PC-3 (cell line): ENCODE measurements around the gene TESK2. TPM values are rescaled to one million over a fixed set of nuclear protein-coding genes. Genes with fewer than 3 reads are reported as not detected.
"Not testable (repeated sequence)": the region's sequence is repeated elsewhere in the genome, so short reads cannot be mapped to it uniquely, and the experiment has no call there.

Experiments used
- ATAC-seq: fragments of 200-7000 bp; cut with Tn5 transposase; 2 replicates; pipeline ENCODE4 v1.9.1; 2020; ENCODE audit warnings: mild to moderate bottlenecking, moderate library complexity
- BruUV-seq: library from RNA; stranded (reverse); fragments of 400-500 nt; replicated peaks from 2 replicates; lab custom pipeline; 2021; lab: Mats Ljungman, UMichigan
- CTCF ChIA-PET: fragments of 300-600 bp; sonication (Branson Sonifier 250); formaldehyde crosslinking; loops from one replicate; lab custom pipeline; 2022; ENCODE audit warnings: antibody characterized with exemption; lab: Charles Lee
- POLR2A ChIA-PET: fragments of 300-600 bp; sonication (Branson Sonifier 250); formaldehyde crosslinking; loops from one replicate; lab custom pipeline; 2022; ENCODE audit warnings: antibody characterized with exemption; ENCODE audit not compliant: unreplicated experiment; lab: Charles Lee
- DNase-seq: peaks from one replicate; pipeline ENCODE4 v3.0.0-alpha.2; 2015
- H2AFZ ChIP-seq: fragments of 300-600 bp; sonication (generic); 2 replicates; pipeline ENCODE4 v1.6.0; 2016; ENCODE audit warnings: antibody characterized with exemption, low read length
- H3F3A ChIP-seq: fragments of 300-600 bp; sonication (generic); one replicate; pipeline ENCODE4 v1.6.0; 2017; ENCODE audit warnings: antibody characterized with exemption, low read length, control low read depth, mild to moderate bottlenecking; ENCODE audit not compliant: unreplicated experiment
- H3K27ac ChIP-seq: fragments of 300-600 bp; sonication (generic); 2 replicates; pipeline ENCODE4 v1.5.1; 2016; ENCODE audit warnings: mild to moderate bottlenecking, low read length
- H3K27me3 ChIP-seq: fragments of 300-600 bp; sonication (generic); 2 replicates; pipeline ENCODE4 v1.6.1; 2016; ENCODE audit warnings: low read length, mixed read lengths
- H3K36me3 ChIP-seq: fragments of 300-600 bp; sonication (generic); 2 replicates; pipeline ENCODE4 v1.6.1; 2016; ENCODE audit warnings: low read depth, mixed run types, low read length, mixed read lengths
- H3K4me1 ChIP-seq: fragments of 300-600 bp; sonication (generic); 2 replicates; pipeline ENCODE4 v1.5.1; 2016; ENCODE audit warnings: low read length; ENCODE audit not compliant: insufficient read depth
- H3K4me2 ChIP-seq: fragments of 300-600 bp; sonication (generic); 2 replicates; pipeline ENCODE4 v1.6.0; 2016; ENCODE audit warnings: low read length
- H3K4me3 ChIP-seq: fragments of 300-600 bp; sonication (generic); 2 replicates; pipeline ENCODE4 v1.5.1; 2016; ENCODE audit warnings: mild to moderate bottlenecking, low read length, mixed read lengths
- H3K79me2 ChIP-seq: fragments of 300-600 bp; sonication (generic); 2 replicates; pipeline ENCODE4 v1.6.1; 2017; ENCODE audit warnings: low read length, mixed read lengths
- H3K9ac ChIP-seq: fragments of 300-600 bp; sonication (generic); 2 replicates; pipeline ENCODE4 v1.6.0; 2016; ENCODE audit warnings: mild to moderate bottlenecking, low read length
- H3K9me2 ChIP-seq: fragments of 300-600 bp; sonication (generic); replicated peaks from 2 replicates; pipeline ENCODE4 v1.6.1; 2016; ENCODE audit warnings: mixed run types, low read length, mixed read lengths
- H3K9me3 ChIP-seq: fragments of 300-600 bp; sonication (generic); 2 replicates; pipeline ENCODE4 v1.6.1; 2016; ENCODE audit warnings: low read length, mixed read lengths
- H4K20me1 ChIP-seq: fragments of 300-600 bp; sonication (generic); 2 replicates; pipeline ENCODE4 v1.6.1; 2016; ENCODE audit warnings: low read length, mixed read lengths
- EZH2 ChIP-seq: fragments of 300-600 bp; sonication (generic); IDR thresholded peaks from one replicate; pipeline ENCODE4 v1.6.1; 2017; ENCODE audit warnings: antibody characterized with exemption, mild to moderate bottlenecking, low read length; ENCODE audit not compliant: unreplicated experiment
- EZH2phosphoT487 ChIP-seq: fragments of 300-600 bp; sonication (generic); IDR thresholded peaks from 2 replicates; pipeline ENCODE4 v1.6.1; 2018; ENCODE audit warnings: mild to moderate bottlenecking, antibody characterized with exemption, low read length, borderline replicate concordance
- intact Hi-C: fragments of 100-400 bp; cut with micrococcal nuclease; formaldehyde crosslinking; loops from 2 replicates; pipeline ENCODE4 v1.9.0; 2023
- total RNA-seq: library from RNA; depleted of rRNA; stranded (reverse); fragments of >200 nt; gene quantifications from 2 replicates; pipeline ENCODE4 v1.2.3, GENCODE V29; 2014
- TF ChIP-seq, protein P1 (sequence below): fragments of 300-600 bp; sonication (generic); conservative IDR thresholded peaks from 2 replicates; pipeline ENCODE4 v1.5.1; 2017; ENCODE audit warnings: antibody characterized with exemption, low read depth, mild to moderate bottlenecking, low read length

TESK2 gene
- total RNA-seq, 1 experiment from 2014 or later, result 6.0 TPM

DNA sequence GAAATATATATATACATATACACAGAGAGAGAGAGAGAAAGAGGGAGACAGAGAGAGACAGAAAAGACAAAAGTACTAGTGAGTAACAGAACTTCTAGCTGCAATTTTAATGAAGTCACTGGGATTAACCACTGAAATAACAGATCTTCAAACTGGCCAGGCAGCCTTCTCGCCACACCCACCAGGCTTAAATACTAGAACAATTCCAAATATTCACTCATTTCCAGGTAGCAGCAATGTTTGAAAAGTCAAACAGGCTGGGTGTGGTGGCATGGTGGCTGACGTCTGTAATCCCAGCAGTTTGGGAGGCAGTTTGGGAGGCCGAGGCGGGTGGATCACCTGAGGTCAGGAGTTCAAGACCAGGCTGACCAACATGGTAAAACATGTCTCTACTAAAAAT lies 25.5 kb upstream of the TESK2 start:
- no peak for ATAC-seq
- H3K27me3 ChIP-seq, result no peaks in the 10 kb centered on the region
- H3K9me3 ChIP-seq, result no peaks in the 10 kb centered on the region
- peaks cover 59% of the 10 kb centered on the region for H3K36me3 ChIP-seq
- POLR2A ChIA-PET, result no interaction called here
- no peak for TF ChIP-seq EZH2
- TF ChIP-seq, protein P1, sequence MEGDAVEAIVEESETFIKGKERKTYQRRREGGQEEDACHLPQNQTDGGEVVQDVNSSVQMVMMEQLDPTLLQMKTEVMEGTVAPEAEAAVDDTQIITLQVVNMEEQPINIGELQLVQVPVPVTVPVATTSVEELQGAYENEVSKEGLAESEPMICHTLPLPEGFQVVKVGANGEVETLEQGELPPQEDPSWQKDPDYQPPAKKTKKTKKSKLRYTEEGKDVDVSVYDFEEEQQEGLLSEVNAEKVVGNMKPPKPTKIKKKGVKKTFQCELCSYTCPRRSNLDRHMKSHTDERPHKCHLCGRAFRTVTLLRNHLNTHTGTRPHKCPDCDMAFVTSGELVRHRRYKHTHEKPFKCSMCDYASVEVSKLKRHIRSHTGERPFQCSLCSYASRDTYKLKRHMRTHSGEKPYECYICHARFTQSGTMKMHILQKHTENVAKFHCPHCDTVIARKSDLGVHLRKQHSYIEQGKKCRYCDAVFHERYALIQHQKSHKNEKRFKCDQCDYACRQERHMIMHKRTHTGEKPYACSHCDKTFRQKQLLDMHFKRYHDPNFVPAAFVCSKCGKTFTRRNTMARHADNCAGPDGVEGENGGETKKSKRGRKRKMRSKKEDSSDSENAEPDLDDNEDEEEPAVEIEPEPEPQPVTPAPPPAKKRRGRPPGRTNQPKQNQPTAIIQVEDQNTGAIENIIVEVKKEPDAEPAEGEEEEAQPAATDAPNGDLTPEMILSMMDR, result no peak
- H3K27ac ChIP-seq, result no peak overlapping the region
- H3K9me2 ChIP-seq, result no peaks in the 10 kb centered on the region
- no peak overlapping the region for H3K4me2 ChIP-seq
- H3K79me2 ChIP-seq, result peaks cover 65% of the 10 kb centered on the region
- no TSS peak for BruUV-seq
- intact Hi-C loops, result no loop called here
- peak; percentile 38 for DNase-seq
- H4K20me1 ChIP-seq, result peaks cover 56% of the 10 kb centered on the region
- CTCF ChIA-PET, result no interaction called here
- H3F3A ChIP-seq, result no peaks in the 10 kb centered on the region
- H3K4me3 ChIP-seq, result no peak overlapping the region
- H2AFZ ChIP-seq, result no peak overlapping the region
- H3K9ac ChIP-seq, result no peak overlapping the region
- H3K4me1 ChIP-seq, result peaks cover 22% of the 10 kb centered on the region

DNA sequence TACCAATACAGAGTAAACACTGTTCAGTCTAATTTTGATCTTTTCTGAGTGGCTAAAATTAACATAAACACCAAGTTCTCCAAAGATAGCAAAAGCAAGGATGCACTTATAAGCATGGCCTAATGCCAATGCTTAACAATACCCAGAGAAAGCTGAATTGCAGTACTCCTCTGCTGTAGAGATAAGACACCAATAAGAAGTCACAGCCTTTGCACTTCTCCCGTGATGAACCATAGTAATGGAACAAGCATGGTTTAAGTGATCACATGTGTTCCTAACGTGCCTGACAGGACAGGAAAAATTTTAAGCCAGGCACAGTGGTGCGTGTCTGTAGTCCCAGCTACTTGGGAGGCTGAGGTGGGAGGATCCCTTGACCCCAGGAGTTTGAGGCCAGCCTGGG lies 25.1 kb upstream of the TESK2 start:
- no peaks in the 10 kb centered on the region for H3K9me3 ChIP-seq
- no TSS peak for BruUV-seq
- peaks cover 61% of the 10 kb centered on the region for H3K79me2 ChIP-seq
- H3K27me3 ChIP-seq, result no peaks in the 10 kb centered on the region
- ChIA-PET POLR2A (no interaction called here), CTCF (no interaction called here)
- no peaks in the 10 kb centered on the region for H3F3A ChIP-seq
- H3K36me3 ChIP-seq, result peaks cover 63% of the 10 kb centered on the region
- H4K20me1 ChIP-seq, result peaks cover 52% of the 10 kb centered on the region
- ATAC-seq (no peak), DNase-seq (no peak)
- no peak overlapping the region for H2AFZ ChIP-seq
- TF ChIP-seq EZH2phosphoT487 (no peak), EZH2 (no peak)
- TF ChIP-seq, protein P1, result no peak
- H3K4me3 ChIP-seq, result no peak overlapping the region
- H3K9ac ChIP-seq, result no peak overlapping the region
- H3K4me2 ChIP-seq, result no peak overlapping the region
- intact Hi-C loops, result no loop called here
- H3K4me1 ChIP-seq, result peaks cover 22% of the 10 kb centered on the region
- H3K9me2 ChIP-seq, result no peaks in the 10 kb centered on the region
- H3K27ac ChIP-seq, result no peak overlapping the region

DNA sequence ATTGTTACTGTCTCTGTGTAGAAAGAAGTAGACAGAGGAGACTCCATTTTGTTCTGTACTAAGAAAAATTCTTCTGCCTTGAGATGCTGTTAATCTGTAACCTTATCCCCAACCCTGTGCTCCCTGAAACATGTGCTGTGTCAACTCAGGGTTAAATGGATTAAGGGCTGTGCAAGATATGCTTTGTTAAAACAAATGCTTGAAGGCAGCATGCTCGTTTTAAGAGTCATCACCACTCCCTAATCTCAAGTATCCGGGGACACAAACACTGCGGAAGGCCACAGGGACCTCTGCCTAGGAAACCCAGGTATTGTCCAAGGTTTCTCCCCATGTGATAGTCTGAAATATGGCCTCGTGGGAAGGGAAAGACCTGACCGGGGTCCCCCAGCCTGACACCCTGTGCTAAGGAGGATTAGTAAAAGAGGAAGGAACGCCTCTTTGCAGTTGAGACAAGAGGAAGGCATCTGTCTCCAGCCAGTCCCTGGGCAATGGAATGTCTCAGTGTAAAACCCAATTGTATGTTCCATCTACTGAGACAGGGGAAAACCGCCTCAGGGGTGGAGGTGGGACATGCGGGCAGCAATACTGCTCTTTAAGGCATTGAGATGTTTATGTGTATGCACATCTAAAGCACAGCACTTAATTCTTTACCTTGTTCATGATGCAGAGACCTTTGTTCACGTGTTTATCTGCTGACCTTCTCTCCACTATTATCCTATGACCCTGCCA lies 22.7 kb upstream of the TESK2 start:
- Histone ChIP-seq H3K4me1 (peaks cover 12% of the 10 kb centered on the region), H3K79me2 (peaks cover 37% of the 10 kb centered on the region), H3F3A (peaks cover 11% of the 10 kb centered on the region), H3K36me3 (peaks cover 78% of the 10 kb centered on the region), H4K20me1 (peaks cover 30% of the 10 kb centered on the region)
- H3K9ac ChIP-seq, intact Hi-C loops, H3K9me2 ChIP-seq, H3K27ac ChIP-seq, POLR2A ChIA-PET, H3K4me2 ChIP-seq, H2AFZ ChIP-seq, DNase-seq, BruUV-seq, H3K4me3 ChIP-seq, H3K27me3 ChIP-seq, ATAC-seq, H3K9me3 ChIP-seq: not testable (repeated sequence)
- CTCF ChIA-PET, result interaction anchor here (1.1 kb wide), 1 partner anchor 56 kb away, joined by 5 read pairs; no protein-coding TSS in a partner anchor
